K562 (cell line): ENCODE results near the gene MGAT1. TPM values are rescaled to one million over a fixed set of nuclear protein-coding genes. Genes with fewer than 3 reads are reported as not detected.

Experiments
- ARID3A ChIP-seq: IDR thresholded peaks from 2 replicates; pipeline ENCODE4 v1.6.1; 2012; ENCODE audit warnings: low read depth, low read length, improper control_type of control experiment, borderline replicate concordance
- BCOR ChIP-seq: fragments of 450-650 bp; IDR thresholded peaks from 2 replicates; pipeline ENCODE4 v1.6.1; 2016
- CCNT2 ChIP-seq: IDR thresholded peaks from 2 replicates; pipeline ENCODE4 v1.6.1; 2011; ENCODE audit warnings: borderline replicate concordance, low read depth, mild to moderate bottlenecking, moderate library complexity, mixed read lengths, low read length; ENCODE audit not compliant: insufficient read length; ENCODE audit errors: extremely low read depth
- CEBPG ChIP-seq, 3 experiments: fragments of 200-800 bp in 1 of 3; sonication (Bioruptor generic) in 1 of 3; sonication (generic) in 1 of 3; formaldehyde crosslinking in 1 of 3; IDR thresholded peaks in 2 of 3; conservative IDR thresholded peaks in 1 of 3; 2 replicates each; pipeline versions ENCODE4 v1.6.1 to v1.8.0; 2016 to 2022; ENCODE audit warnings: missing compliant biosample characterization in 2 of 3, missing genetic modification characterization in 2 of 3, mild to moderate bottlenecking in 1 of 3, missing genetic modification reagents in 1 of 3
- DDX20 ChIP-seq: fragments of 450-650 bp; IDR thresholded peaks from 2 replicates; pipeline ENCODE4 v1.6.1; 2016; ENCODE audit warnings: missing genetic modification characterization, low read depth, mild to moderate bottlenecking, missing compliant biosample characterization, moderate library complexity
- HDGF ChIP-seq: fragments of 450-650 bp; IDR thresholded peaks from 2 replicates; pipeline ENCODE4 v1.6.1; 2016
- KAT7 ChIP-seq: sonication (generic); formaldehyde crosslinking; IDR thresholded peaks from 2 replicates; pipeline ENCODE4 v1.8.0; 2022; ENCODE audit warnings: missing genetic modification reagents, mild to moderate bottlenecking, borderline replicate concordance
- NBN ChIP-seq: fragments of 450-650 bp; IDR thresholded peaks from 2 replicates; pipeline ENCODE4 v1.6.1; 2016; ENCODE audit warnings: low read depth, mild to moderate bottlenecking
- NFIC ChIP-seq: fragments of 450-650 bp; IDR thresholded peaks from 2 replicates; pipeline ENCODE4 v1.6.1; 2017; ENCODE audit warnings: mild to moderate bottlenecking, inconsistent platforms
- NONO ChIP-seq, 2 experiments: fragments of 200-400 bp in 1 of 2; fragments of 450-650 bp in 1 of 2; formaldehyde crosslinking in 1 of 2; IDR thresholded peaks; 2 replicates each; pipeline ENCODE4 v1.6.1; 2017; ENCODE audit warnings: low read depth in 2 of 2, mild to moderate bottlenecking in 2 of 2, moderate library complexity in 2 of 2, low read length in 1 of 2
- NR3C1 ChIP-seq: sonication (generic); formaldehyde crosslinking; IDR thresholded peaks from 2 replicates; pipeline ENCODE4 v1.8.1; 2022; ENCODE audit warnings: missing genetic modification reagents
- PTTG1 ChIP-seq: fragments of 450-650 bp; IDR thresholded peaks from 2 replicates; pipeline ENCODE4 v1.6.1; 2016; ENCODE audit warnings: low read depth, mild to moderate bottlenecking, missing genetic modification characterization, missing compliant biosample characterization
- RBBP5 ChIP-seq: fragments of 200-600 bp; sonication (generic); IDR thresholded peaks from 2 replicates; pipeline ENCODE4 v1.6.1; 2012; ENCODE audit warnings: borderline replicate concordance, mild to moderate bottlenecking, low read length, control low read depth, inconsistent platforms; ENCODE audit not compliant: insufficient read depth, poor library complexity, severe bottlenecking
- SRSF7 ChIP-seq: fragments of 200-400 bp; formaldehyde crosslinking; optimal IDR thresholded peaks from 2 replicates; pipeline ENCODE3; 2017; ENCODE audit warnings: mild to moderate bottlenecking, low read depth, low read length
- STAT6 ChIP-seq: sonication (generic); formaldehyde crosslinking; IDR thresholded peaks from 2 replicates; pipeline ENCODE4 v1.8.1; 2023; ENCODE audit warnings: mild to moderate bottlenecking, missing genetic modification reagents
- TFAP4 ChIP-seq: sonication (generic); formaldehyde crosslinking; IDR thresholded peaks from 2 replicates; pipeline ENCODE4 v1.8.0; 2022; ENCODE audit warnings: missing genetic modification reagents, mild to moderate bottlenecking, moderate library complexity, borderline replicate concordance
- ZKSCAN1 ChIP-seq: fragments of 150-350 bp; IDR thresholded peaks from 2 replicates; pipeline ENCODE4 v1.6.1; 2016; ENCODE audit warnings: low read depth, low read length
- ZNF408 ChIP-seq: fragments of 250-450 bp; sonication (Bioruptor Pico); IDR thresholded peaks from 2 replicates; pipeline ENCODE4 v1.4.0; 2020; ENCODE audit warnings: low read depth, mild to moderate bottlenecking, moderate library complexity
- polyA plus RNA-seq, 8 experiments: library from polyadenylated mRNA; depleted of rRNA in 4 of 8; stranded (reverse) in 5 of 8; unstranded in 3 of 8; fragments of >200 nt; fragmentation: Nextera tagmentation in 2 of 8; fragmentation: Illumina TruSeq in 1 of 8; extraction: Ambion mirVana in 2 of 8; extraction: Trizol in 1 of 8; gene quantifications; 2 replicates each; pipeline versions ENCODE4 v1.2.1 to v1.2.3, GENCODE V29; 2011 to 2014; ENCODE audit warnings: inconsistent platforms in 1 of 8, missing spikeins in 1 of 8
- total RNA-seq, 7 experiments: library from RNA; depleted of rRNA in 6 of 7; stranded (reverse); fragments of >200 nt in 6 of 7; fragmentation: Illumina TruSeq in 2 of 7; extraction: Trizol in 2 of 7; gene quantifications; 2 replicates each; pipeline versions ENCODE4 v1.2.1 to v1.2.3, GENCODE V29; 2011 to 2021; ENCODE audit warnings: low replicate concordance in 1 of 7

MGAT1 gene
- total and polyA plus RNA-seq, 9 of the 15 experiments (the other 6 are each of a cell fraction or from before 2014, with no cell fraction given): 3.9 to 82.7 (median 44.5) TPM

- peak; percentile 15; the same call in 1 of the 2 replicates for TF ChIP-seq TFAP4 (CRISPR knock-in tag)
- TF ChIP-seq DDX20 (tag): no peak
- TF ChIP-seq BCOR: peak; percentile 7; the same call in 1 of the 2 replicates
- TF ChIP-seq NFIC: 0 out of 2 replicates have a peak, but pooled peaks have one; percentile 5
- no peak for TF ChIP-seq ARID3A
- peak; percentile 64; the same call in 1 of the 2 replicates for TF ChIP-seq KAT7 (CRISPR knock-in tag)
- no peak for TF ChIP-seq PTTG1 (tag)
- TF ChIP-seq ZNF408 (CRISPR knock-in tag): no peak
- no peak for TF ChIP-seq STAT6 (CRISPR knock-in tag)
- TF ChIP-seq ZKSCAN1: no peak
- peak; percentile 82 for TF ChIP-seq RBBP5
- TF ChIP-seq CEBPG (CRISPR knock-in tag; IDR thresholded peaks at IDR 0.05): peak; percentile 30; the same call in 1 of the 2 replicates
- no peak for TF ChIP-seq CEBPG (tag; conservative IDR thresholded peaks at IDR 0.05 in 1 of 2, IDR thresholded peaks at IDR 0.05 in 1 of 2)
- TF ChIP-seq NR3C1: no peak
- TF ChIP-seq SRSF7: no peak
- peak; percentile 56 for TF ChIP-seq CCNT2
- 0 out of 2 replicates have a peak, but pooled peaks have one; percentile 39 for TF ChIP-seq HDGF
- TF ChIP-seq NBN: no peak
- TF ChIP-seq NONO (IDR thresholded peaks at IDR 0.05; ENCODE audit: low read depth in 2 of 2, low read length in 1 of 2): 0 out of 4 replicates have a peak, but pooled peaks of 1 of the 2 experiments have one; percentile 14
Observed at GRCh38 chr5:180831139-180832093, 28.8 kb upstream of the MGAT1 start (continued).
